BE2C (cell line): ENCODE data around the gene DRAM1.
"Not testable (repeated sequence)": the region's sequence is repeated elsewhere in the genome, so short reads cannot be mapped to it uniquely, and the experiment has no call there.

Experiments used
- DNase-seq: peaks from one replicate; pipeline ENCODE4 v3.0.0-alpha.2; 2020
- H3K27me3 ChIP-seq: fragments of 250-450 bp; sonication (Bioruptor Pico); 2 replicates; pipeline ENCODE4 v1.5.1; 2020; ENCODE audit warnings: mild to moderate bottlenecking
- H3K36me3 ChIP-seq: fragments of 250-450 bp; sonication (Bioruptor Pico); 2 replicates; pipeline ENCODE4 v1.5.1; 2020; ENCODE audit warnings: mild to moderate bottlenecking
- H3K4me1 ChIP-seq: fragments of 250-450 bp; sonication (Bioruptor Pico); 2 replicates; pipeline ENCODE4 v1.5.1; 2020
- H3K4me3 ChIP-seq: 2 replicates; pipeline ENCODE4 v1.5.1; 2011; ENCODE audit warnings: low read depth, low read length
- H3K9me3 ChIP-seq: fragments of 250-450 bp; sonication (Bioruptor Pico); 2 replicates; pipeline ENCODE4 v1.5.1; 2020
- TF ChIP-seq, protein P1 (sequence below): IDR thresholded peaks from 2 replicates; pipeline ENCODE4 v1.5.1; 2012; ENCODE audit warnings: mild to moderate bottlenecking, low read depth, low read length

The DRAM1 gene

DNA sequence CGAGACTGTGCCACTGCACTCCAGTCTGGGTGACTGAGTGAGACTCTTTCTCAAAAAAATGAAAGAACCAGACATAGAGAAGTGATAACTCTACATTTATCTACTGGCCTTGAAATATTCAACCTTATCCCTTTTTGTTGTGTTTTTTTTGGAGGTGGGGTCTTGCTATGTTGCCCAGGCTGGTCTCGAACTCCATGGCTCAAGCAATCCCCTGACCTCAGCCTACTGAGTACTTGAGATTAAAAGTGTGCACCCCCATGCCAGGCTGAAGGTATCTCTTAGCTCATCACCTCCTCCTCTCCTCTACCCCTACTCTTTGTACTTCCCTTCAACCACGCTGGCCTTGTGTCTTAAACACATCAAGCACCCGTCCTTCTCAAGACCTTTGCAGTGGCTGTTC, 3.8 kb downstream of the DRAM1 start:
- Histone ChIP-seq H3K36me3 (no peaks in the 10 kb centered on the region), H3K27me3 (peaks cover 13% of the 10 kb centered on the region), H3K4me3 (no peak overlapping the region), H3K4me1 (no peaks in the 10 kb centered on the region), H3K9me3 (no peaks in the 10 kb centered on the region)
- TF ChIP-seq, protein P1, sequence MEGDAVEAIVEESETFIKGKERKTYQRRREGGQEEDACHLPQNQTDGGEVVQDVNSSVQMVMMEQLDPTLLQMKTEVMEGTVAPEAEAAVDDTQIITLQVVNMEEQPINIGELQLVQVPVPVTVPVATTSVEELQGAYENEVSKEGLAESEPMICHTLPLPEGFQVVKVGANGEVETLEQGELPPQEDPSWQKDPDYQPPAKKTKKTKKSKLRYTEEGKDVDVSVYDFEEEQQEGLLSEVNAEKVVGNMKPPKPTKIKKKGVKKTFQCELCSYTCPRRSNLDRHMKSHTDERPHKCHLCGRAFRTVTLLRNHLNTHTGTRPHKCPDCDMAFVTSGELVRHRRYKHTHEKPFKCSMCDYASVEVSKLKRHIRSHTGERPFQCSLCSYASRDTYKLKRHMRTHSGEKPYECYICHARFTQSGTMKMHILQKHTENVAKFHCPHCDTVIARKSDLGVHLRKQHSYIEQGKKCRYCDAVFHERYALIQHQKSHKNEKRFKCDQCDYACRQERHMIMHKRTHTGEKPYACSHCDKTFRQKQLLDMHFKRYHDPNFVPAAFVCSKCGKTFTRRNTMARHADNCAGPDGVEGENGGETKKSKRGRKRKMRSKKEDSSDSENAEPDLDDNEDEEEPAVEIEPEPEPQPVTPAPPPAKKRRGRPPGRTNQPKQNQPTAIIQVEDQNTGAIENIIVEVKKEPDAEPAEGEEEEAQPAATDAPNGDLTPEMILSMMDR, result no peak
- no peak for DNase-seq

DNA sequence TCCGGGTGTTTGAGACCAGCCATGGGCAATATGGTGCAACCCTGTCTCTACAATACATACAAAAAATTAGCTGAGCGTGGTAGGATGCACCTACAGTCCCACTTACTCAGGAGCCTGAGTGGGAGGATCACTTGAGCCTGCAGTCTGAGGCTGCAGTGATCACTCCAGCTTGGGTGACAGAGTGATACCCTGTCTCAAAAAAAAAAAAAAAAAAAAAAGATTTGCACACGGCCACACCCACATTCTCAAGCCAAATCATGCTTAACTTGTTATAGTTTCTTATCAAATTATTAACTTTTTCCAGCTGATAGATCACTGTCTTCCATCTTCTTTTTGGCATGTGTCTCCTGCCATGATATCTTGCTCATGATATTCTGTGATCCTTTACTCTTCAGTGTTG, 6.8 kb downstream of the DRAM1 start:
- Histone ChIP-seq H3K4me1 (no peaks in the 10 kb centered on the region), H3K4me3 (no peak overlapping the region), H3K27me3 (no peaks in the 10 kb centered on the region), H3K36me3 (no peaks in the 10 kb centered on the region), H3K9me3 (no peaks in the 10 kb centered on the region)
- no peak for DNase-seq
- TF ChIP-seq, protein P1, result no peak

DNA sequence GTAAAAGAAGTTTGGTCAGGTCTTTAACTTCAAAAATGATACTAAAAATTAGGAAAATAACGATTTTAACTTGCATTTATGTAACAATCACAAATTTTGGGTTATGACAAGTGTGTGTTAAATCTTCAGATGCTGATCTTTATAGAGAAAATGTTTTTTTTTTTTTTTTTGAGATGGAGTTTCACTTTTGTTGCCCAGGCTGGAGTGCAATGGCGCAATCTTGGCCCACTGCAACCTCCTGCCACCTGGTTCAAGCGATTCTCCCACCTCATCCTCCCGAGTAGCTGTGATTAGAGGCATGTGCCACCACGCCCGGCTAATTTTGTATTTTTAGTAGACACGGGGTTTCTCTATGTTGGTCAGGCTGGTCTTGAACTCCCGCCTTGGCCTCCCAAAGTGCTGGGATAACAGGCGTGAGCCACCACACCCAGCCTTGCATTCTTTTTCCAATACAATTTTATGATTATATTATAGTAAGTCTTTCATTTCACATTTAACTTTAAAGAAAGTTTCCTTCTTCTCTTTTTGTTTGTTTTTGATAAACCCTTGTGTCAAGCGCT, 7.5 kb downstream of the DRAM1 start:
- not testable (repeated sequence) for H3K4me1 ChIP-seq, H3K4me3 ChIP-seq, H3K27me3 ChIP-seq, H3K36me3 ChIP-seq, H3K9me3 ChIP-seq, DNase-seq

DNA sequence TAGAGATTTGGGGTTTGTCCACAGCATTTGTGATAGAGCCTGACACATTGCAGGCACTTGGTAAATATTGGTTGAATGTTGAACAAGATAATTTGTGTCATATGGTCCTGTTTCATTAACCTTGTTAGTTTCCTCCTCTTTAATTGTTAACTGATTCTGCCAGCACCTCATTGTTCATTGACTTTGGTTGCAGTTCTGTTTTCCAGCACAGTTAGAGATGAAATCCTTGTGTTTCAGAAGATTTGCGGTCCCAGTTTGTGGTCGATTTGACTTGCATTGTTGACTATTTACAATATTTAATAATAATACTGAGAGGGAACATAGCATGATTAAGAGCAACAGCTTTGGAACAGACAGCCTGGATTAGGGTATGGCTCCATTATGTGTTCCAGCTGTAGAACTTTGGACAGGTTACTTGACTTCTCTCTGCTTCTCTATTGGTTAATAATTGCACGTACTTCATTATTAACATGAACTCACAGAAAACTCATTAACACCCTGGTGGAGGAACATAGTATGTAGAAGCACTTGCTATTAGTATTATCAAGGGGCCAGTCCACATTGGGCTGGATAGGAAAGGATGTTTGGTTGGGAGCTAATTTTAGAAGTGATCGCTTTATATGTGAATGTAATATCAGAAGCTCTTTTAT, 8.7 kb downstream of the DRAM1 start:
- Histone ChIP-seq H3K9me3 (no peaks in the 10 kb centered on the region), H3K4me3 (no peak overlapping the region), H3K36me3 (no peaks in the 10 kb centered on the region), H3K27me3 (no peaks in the 10 kb centered on the region), H3K4me1 (no peaks in the 10 kb centered on the region)
- TF ChIP-seq, protein P1, result no peak
- DNase-seq, result no peak

DNA sequence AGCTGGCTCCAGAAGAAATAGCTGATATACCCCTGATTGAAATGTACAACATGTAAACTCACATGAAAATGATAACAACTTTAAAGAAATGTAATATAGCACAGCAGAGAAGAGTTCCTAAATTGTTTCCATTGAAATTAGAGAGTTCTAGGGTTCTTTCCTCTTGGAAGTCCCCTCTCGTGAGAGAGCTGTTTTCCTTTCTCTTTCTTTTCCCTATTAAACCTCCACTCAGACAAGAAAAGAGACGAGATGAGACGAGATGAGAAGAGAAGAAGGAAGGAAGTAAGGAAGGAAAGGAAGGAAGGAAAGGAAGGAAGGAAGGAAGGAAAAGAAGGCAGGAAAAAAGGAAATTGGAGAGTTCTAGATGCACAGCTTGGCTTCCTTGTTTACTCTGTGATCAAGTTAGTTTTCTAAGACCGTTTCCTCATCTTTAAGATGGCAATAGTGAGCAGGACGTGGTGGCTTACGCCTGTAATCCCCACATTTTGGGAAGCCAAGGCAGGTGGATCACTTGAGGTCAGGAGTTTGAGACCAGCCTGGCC, 11.9 kb downstream of the DRAM1 start:
- DNase-seq, result no peak
- no peak overlapping the region for H3K4me3 ChIP-seq
- H3K4me1 ChIP-seq, result no peaks in the 10 kb centered on the region
- H3K9me3 ChIP-seq, result no peaks in the 10 kb centered on the region
- no peaks in the 10 kb centered on the region for H3K36me3 ChIP-seq
- H3K27me3 ChIP-seq, result no peaks in the 10 kb centered on the region
- TF ChIP-seq, protein P1, result no peak

DNA sequence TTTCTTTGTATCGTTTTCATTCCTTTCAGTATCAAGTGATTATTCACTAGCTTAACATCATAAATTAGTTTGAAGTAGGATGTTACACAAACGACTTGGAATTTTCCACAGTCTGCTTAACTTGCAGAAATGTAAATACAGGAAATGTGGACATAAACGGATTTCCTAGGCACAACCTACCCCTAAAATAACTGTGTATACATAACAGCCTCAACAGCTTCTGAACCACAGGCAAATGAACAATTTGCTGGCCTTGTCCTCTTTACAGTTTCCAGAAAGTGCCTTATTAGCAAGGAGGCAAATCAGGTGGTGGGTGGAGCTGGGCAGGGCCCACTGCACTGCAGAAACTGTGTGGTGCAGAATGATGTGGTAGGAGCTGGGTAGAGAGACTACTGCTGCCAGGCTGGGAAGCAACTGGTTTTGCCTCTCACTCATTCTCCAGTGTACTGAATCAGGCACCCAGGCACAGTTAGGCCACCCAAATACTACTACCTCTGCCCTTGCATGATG, 14.1 kb downstream of the DRAM1 start:
- no peaks in the 10 kb centered on the region for H3K4me1 ChIP-seq
- H3K9me3 ChIP-seq, result no peaks in the 10 kb centered on the region
- DNase-seq, result no peak
- no peaks in the 10 kb centered on the region for H3K27me3 ChIP-seq
- TF ChIP-seq, protein P1, result no peak
- H3K4me3 ChIP-seq, result no peak overlapping the region
- no peaks in the 10 kb centered on the region for H3K36me3 ChIP-seq
